Central memory CD8-positive, alpha-beta T cell (primary cell): Measurements from ENCODE around the gene LRP1B.

ENCODE experiments used
- ATAC-seq: fragments of 150-1000 bp; cut with Tn5 transposase; replicated peaks from 2 replicates; pipeline ENCODE4 v1.10.0; 2022; ENCODE audit warnings: mild to moderate bottlenecking, moderate FRiP score, moderate number of reproducible peaks; ENCODE audit not compliant: poor library complexity, severe bottlenecking; ENCODE audit errors: extremely low read depth
- DNase-seq, 2 donors: peaks; one replicate each; pipeline ENCODE4 v3.0.0; 2021; ENCODE audit warnings: low spot score in 2 of 2
- H3K27ac Mint-ChIP-seq: one replicate; pipeline ENCODE4 v1.8.0; 2022; ENCODE audit warnings: low read depth, mild to moderate bottlenecking, moderate library complexity, mixed read lengths
- H3K27me3 Mint-ChIP-seq: one replicate; pipeline ENCODE4 v1.8.0; 2022; ENCODE audit warnings: mixed read lengths
- H3K36me3 Mint-ChIP-seq: one replicate; pipeline ENCODE4 v1.8.0; 2022; ENCODE audit warnings: mild to moderate bottlenecking, moderate library complexity, mixed read lengths; ENCODE audit not compliant: insufficient read depth
- H3K4me1 Mint-ChIP-seq: one replicate; pipeline ENCODE4 v1.8.0; 2022; ENCODE audit warnings: mixed read lengths
- H3K4me3 Mint-ChIP-seq: one replicate; pipeline ENCODE4 v1.8.0; 2022; ENCODE audit warnings: mild to moderate bottlenecking, moderate library complexity, mixed read lengths
- H3K9me3 Mint-ChIP-seq: one replicate; pipeline ENCODE4 v1.8.0; 2022; ENCODE audit warnings: mixed read lengths

The LRP1B gene

DNA sequence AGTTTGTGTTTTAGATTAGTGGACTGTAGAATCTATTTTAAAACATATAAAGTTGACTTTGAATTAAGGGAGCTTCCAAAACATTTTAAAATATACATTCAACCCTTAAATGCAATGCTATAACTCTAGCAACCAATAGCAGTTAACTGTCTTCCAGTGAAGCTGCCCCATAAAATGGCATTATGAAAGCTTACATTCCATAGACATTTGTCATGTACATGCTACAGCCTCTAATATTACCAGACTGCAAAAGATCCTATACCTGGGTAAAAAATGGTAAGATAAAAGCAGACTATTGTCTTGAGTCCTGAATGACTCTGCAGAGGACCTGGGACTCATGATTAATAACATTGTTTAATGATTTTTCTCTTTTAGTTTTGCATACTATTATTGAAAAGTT, 489.4 kb downstream of the LRP1B start:
- H3K36me3 Mint-ChIP-seq: no peaks in the 10 kb centered on the region
- no peak for DNase-seq
- no peaks in the 10 kb centered on the region for H3K4me1 Mint-ChIP-seq
- H3K4me3 Mint-ChIP-seq: no peak overlapping the region
- H3K9me3 Mint-ChIP-seq: peaks cover 35% of the 10 kb centered on the region
- no peak for ATAC-seq
- H3K27me3 Mint-ChIP-seq: no peaks in the 10 kb centered on the region
- H3K27ac Mint-ChIP-seq: no peak overlapping the region

DNA sequence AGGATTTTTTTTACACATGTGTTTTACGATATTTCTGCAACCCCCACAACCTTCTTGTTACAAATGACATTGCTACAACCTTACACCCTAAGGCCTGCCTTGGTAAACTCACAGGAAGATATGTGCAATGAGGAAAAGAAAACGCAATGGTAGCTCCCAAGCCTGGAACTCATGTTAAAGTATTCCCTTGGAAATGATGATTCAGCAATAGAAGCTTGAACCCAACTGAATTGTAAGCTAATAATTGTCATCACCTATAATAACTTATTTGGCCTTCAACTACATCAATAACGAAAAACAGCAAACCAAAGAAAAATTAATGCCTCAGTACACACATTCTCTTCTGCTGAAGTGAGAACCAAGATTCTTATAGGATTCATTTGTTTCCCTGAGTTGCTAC, 491.0 kb downstream of the LRP1B start:
- Mint-ChIP-seq H3K36me3 (no peaks in the 10 kb centered on the region), H3K27ac (no peak overlapping the region), H3K4me3 (no peak overlapping the region), H3K27me3 (no peaks in the 10 kb centered on the region), H3K4me1 (no peaks in the 10 kb centered on the region), H3K9me3 (peaks cover 33% of the 10 kb centered on the region)
- DNase-seq (no peak), ATAC-seq (no peak)

DNA sequence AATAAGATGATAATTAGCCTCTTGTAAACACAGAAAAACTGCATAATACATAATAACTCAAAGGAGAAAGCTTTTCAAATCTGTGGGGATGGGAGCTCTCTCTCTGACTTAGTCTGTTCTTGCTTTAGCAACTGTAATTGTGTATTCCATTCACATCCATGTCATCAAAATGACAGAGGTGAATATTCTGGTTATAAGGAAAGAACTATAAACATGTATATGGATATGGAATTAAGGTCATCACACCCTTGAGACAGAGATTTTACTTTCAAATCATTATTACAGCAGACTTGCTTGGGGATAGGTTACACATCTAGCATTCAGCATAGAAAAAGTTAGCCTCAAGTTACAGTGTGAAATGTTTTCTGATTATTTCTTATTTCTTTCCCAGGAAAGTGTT, 497.7 kb downstream of the LRP1B start:
- H3K4me1 Mint-ChIP-seq: no peaks in the 10 kb centered on the region
- H3K4me3 Mint-ChIP-seq: no peak overlapping the region
- peaks cover 13% of the 10 kb centered on the region for H3K9me3 Mint-ChIP-seq
- no peak overlapping the region for H3K27ac Mint-ChIP-seq
- no peak for ATAC-seq
- no peaks in the 10 kb centered on the region for H3K36me3 Mint-ChIP-seq
- H3K27me3 Mint-ChIP-seq: no peaks in the 10 kb centered on the region
- no peak for DNase-seq

DNA sequence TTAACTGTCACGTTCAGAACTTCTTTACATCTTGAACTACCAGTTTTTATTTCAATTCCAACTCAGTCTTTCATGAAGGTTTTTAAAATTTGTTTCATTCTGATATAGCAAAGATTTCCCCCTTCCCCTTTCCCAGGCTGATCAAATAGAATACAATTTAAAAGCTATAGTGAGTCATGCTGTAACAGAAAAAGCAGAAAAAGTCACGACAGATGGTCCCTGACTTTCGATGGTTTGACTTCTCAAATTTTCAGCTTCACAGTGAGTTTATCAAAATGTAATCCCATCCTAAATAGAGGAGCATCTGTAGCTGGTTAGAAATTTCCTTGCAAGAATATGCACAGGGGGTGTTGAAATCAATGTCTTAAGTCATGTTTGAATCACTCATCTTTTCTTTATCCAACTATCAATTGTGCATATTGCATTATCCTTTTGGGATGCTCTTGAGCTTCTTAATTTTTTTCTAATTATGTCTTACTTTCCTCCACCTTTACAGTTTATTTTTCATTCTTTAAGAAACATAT, 500.3 kb downstream of the LRP1B start:
- H3K36me3 Mint-ChIP-seq: no peaks in the 10 kb centered on the region
- H3K4me3 Mint-ChIP-seq: no peak overlapping the region
- ATAC-seq (no peak), DNase-seq (no peak)
- H3K9me3 Mint-ChIP-seq: peaks cover 16% of the 10 kb centered on the region
- H3K4me1 Mint-ChIP-seq: no peaks in the 10 kb centered on the region
- H3K27me3 Mint-ChIP-seq: no peaks in the 10 kb centered on the region
- H3K27ac Mint-ChIP-seq: no peak overlapping the region

DNA sequence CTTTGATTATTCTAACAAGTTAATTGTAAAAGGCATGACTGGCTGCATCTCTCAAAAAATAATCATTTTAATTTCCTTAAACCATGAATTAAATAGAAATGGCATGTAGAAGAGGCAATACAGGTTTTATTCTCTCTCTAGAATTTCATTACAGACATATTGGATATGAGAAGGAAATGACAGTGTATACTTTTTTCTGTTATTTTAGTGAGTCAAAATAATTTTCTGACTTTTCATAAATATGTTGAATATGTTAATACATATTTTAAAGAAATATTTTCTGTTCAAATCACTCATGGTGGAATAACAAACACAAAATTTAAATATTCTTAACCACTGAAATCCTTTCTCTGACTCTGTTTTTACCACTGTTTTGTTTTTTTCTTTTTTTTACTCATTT, 510.4 kb downstream of the LRP1B start:
- no peaks in the 10 kb centered on the region for H3K4me1 Mint-ChIP-seq

DNA sequence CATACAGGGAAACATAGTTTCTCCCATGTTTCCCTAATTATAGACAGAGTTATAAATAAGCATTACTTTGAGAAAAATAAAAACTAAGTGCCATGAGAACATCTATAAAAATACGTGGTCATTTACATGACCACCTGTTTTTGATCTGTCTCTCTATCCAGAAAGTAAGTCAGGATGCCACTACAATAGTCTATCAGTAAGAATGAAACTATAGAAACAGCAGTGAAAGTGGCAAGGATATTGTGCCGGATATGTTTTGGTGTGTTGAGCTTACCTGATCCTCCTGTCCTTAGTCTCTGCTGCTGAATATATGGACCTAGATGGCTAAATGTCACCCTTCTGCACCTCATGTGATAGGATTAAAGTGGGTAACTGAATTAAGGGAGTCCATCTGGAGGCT, 512.4 kb downstream of the LRP1B start:
- no peak overlapping the region for H3K4me3 Mint-ChIP-seq
- H3K4me1 Mint-ChIP-seq: no peaks in the 10 kb centered on the region
- DNase-seq (no peak), ATAC-seq (no peak)
- H3K27ac Mint-ChIP-seq: no peak overlapping the region
- no peaks in the 10 kb centered on the region for H3K36me3 Mint-ChIP-seq
- no peaks in the 10 kb centered on the region for H3K27me3 Mint-ChIP-seq
- H3K9me3 Mint-ChIP-seq: peaks cover 18% of the 10 kb centered on the region

More for the DNA sequence above, 510.4 kb downstream of the LRP1B start:
- H3K4me3 Mint-ChIP-seq: no peak overlapping the region
- no peak for ATAC-seq
- H3K27ac Mint-ChIP-seq: no peak overlapping the region
- peaks cover 7% of the 10 kb centered on the region for H3K9me3 Mint-ChIP-seq
- no peaks in the 10 kb centered on the region for H3K27me3 Mint-ChIP-seq
- DNase-seq: no peak
- no peaks in the 10 kb centered on the region for H3K36me3 Mint-ChIP-seq

DNA sequence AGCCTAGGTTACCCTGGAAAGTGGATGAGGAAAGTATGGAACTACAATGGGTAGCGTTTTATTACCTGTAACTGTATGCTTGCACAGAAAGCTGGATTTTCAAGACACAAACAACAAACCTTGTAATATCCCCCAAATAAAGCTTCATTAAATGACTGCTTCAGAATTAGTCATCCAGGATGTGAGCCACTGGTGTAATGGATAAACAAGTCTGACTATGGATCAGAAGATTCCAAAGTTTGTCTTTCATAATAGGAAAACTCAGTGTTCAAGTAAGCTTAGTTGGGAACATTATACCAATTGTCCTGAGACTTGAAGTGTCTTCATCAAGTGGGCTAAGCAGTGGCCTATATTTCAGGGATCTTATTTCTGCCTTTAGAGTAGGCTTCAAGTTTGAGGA, 518.8 kb downstream of the LRP1B start:
- ATAC-seq (no peak), DNase-seq (no peak)
- Mint-ChIP-seq H3K4me1 (no peaks in the 10 kb centered on the region), H3K27me3 (no peaks in the 10 kb centered on the region), H3K4me3 (no peak overlapping the region), H3K9me3 (peaks cover 40% of the 10 kb centered on the region), H3K27ac (no peak overlapping the region), H3K36me3 (no peaks in the 10 kb centered on the region)

DNA sequence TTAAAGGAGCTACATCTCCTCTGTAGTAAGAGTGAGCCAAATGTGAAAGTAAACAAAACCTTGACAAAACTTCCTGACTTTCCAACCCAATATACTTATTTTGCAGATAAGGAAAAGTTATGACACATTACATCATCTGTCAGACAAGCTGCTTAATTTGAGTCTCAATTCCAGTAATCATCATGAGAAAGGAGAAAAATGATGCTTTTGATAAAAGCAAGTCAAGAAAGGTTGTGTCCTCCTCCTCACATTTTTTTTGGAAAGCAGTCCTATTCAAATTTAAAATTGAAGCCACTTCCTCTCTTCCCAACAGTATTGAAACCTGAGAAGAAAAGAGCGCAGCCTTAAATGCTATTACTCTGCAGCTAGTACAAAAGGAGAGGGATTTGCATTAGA, 519.6 kb downstream of the LRP1B start:
- Mint-ChIP-seq H3K27me3 (no peaks in the 10 kb centered on the region), H3K4me3 (no peak overlapping the region), H3K36me3 (no peaks in the 10 kb centered on the region), H3K9me3 (peaks cover 40% of the 10 kb centered on the region), H3K27ac (no peak overlapping the region), H3K4me1 (no peaks in the 10 kb centered on the region)
- no peak for ATAC-seq
- DNase-seq: no peak

DNA sequence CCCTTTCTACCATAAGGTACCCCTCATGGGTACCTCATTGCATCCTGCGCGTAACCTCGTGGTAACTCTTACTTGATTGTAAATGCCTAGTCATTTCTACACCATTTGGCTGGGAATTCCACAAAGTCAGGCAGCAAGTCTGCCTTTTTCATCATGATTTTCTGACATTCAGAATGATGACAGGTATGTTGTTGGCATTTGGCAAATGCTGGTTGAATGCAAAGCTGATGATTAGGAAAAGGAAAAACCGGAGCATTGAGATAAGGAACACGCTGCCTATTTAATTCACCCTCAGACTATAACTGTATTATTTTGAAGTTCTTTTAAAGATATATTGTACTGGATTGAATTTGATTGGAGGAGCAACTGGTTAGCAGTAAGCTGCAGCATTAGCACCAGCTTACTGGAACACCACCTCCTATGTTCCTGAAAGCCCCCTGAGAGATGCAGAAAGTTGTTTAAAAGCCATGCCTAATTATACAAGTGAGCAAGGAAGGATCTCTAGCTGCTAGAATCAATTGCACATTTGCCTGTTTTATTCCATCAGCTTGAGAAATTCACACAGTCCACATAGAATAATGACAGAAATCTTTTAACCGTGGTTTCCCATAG, 520.1 kb downstream of the LRP1B start:
- DNase-seq: no peak
- H3K36me3 Mint-ChIP-seq: no peaks in the 10 kb centered on the region
- H3K27ac Mint-ChIP-seq: no peak overlapping the region
- H3K4me3 Mint-ChIP-seq: no peak overlapping the region
- no peaks in the 10 kb centered on the region for H3K27me3 Mint-ChIP-seq
- no peaks in the 10 kb centered on the region for H3K4me1 Mint-ChIP-seq
- no peak for ATAC-seq
- peaks cover 40% of the 10 kb centered on the region for H3K9me3 Mint-ChIP-seq

DNA sequence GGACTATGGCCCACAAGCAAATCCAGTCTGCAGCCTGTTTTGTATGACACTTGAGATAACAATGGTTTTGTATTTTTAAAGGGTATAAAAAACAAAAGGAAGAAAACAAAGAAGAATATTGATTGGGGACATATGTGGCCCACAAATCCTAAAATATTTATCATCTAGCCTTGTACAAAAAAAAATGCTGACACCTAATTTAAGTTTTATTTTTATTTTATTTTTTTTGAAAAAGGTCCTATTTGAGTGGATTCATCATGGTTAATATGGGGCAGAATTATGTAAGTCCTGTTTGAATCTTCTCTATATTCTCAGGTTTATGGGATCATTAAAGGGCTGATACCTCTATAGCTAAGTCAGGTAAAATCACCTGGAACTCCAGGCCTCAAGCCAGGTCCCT, 525.7 kb downstream of the LRP1B start:
- ATAC-seq (no peak), DNase-seq (no peak)
- H3K4me1 Mint-ChIP-seq: no peaks in the 10 kb centered on the region
- H3K9me3 Mint-ChIP-seq: peaks cover 12% of the 10 kb centered on the region
- H3K27me3 Mint-ChIP-seq: no peaks in the 10 kb centered on the region
- H3K27ac Mint-ChIP-seq: no peak overlapping the region
- H3K36me3 Mint-ChIP-seq: no peaks in the 10 kb centered on the region
- no peak overlapping the region for H3K4me3 Mint-ChIP-seq

DNA sequence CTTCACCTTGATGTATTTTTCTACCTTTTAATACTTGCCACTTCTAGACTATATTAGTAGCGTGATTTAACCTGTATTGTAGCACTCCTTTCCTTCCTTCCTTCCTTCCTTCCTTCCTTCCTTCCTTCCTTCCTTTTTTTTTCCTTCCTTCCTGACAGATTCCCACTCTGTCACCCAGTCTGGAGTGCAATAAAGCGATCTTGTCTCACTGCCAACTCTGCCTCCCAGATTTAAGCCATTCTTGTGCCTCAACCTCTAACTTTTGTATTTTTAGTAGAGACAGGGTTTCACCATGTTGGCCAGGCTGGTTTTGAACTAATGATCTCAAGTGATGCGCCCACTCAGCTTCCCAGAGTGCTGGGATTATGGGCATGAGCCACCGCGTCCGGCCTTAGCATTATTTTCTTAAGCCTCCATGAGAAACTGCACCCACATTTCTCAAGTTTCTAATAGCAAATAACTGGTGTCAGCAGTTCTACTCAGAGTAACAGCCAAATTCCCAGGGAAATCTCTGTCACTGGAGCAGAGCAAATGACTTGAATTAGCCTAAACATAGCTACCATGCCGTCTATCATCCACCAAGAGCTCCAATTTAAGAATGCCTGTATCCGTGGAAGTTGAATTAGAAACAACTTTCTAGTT, 529.2 kb downstream of the LRP1B start:
- H3K36me3 Mint-ChIP-seq: no peaks in the 10 kb centered on the region
- no peak overlapping the region for H3K27ac Mint-ChIP-seq
- H3K4me3 Mint-ChIP-seq: no peak overlapping the region
- no peak for ATAC-seq
- H3K9me3 Mint-ChIP-seq: peaks cover 18% of the 10 kb centered on the region
- H3K27me3 Mint-ChIP-seq: no peaks in the 10 kb centered on the region
- H3K4me1 Mint-ChIP-seq: no peaks in the 10 kb centered on the region
- no peak for DNase-seq

DNA sequence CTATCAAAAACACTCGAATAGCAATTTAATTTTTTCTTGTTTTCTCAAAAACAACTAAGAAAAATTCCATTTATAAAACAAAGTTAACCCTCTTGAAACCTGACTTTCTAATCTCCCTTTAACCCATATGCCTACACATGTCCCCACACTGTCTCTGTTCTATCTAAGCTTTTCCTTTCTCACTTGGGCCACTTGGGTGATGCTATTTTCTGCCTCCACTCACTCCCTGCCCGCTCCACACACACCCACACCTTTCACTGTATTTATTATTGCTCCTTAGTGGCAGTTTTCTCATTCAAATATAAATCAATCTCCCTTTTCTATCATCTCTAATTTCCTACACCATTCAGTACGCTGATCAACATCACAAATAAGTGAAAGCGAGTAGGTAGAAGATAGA, 531.1 kb downstream of the LRP1B start:
- DNase-seq (no peak), ATAC-seq (no peak)
- Mint-ChIP-seq H3K27me3 (no peaks in the 10 kb centered on the region), H3K4me3 (no peak overlapping the region), H3K36me3 (no peaks in the 10 kb centered on the region), H3K27ac (no peak overlapping the region), H3K9me3 (peaks cover 18% of the 10 kb centered on the region), H3K4me1 (no peaks in the 10 kb centered on the region)

DNA sequence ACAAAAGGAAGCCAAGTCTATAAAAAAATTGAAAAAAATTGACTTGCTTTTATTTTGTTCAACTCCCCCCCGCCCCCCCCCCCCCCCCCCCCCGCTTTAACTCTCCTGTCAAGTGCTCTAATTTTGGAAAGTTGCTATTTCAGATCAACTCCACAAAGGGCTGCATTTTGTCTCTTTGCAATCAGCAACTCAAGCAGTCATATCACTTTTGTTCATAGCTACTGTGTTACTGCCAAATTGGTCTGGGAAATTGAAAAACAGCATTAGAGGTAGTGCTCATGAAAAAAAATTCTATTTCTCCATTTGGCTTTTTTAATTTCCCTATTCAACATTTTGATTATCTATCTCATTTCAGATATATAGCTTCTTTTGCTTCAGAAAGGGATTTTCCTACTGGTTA, 531.8 kb downstream of the LRP1B start:
- peaks cover 22% of the 10 kb centered on the region for H3K9me3 Mint-ChIP-seq
- H3K27me3 Mint-ChIP-seq: no peaks in the 10 kb centered on the region
- H3K27ac Mint-ChIP-seq: no peak overlapping the region
- no peak for ATAC-seq
- no peaks in the 10 kb centered on the region for H3K4me1 Mint-ChIP-seq
- no peaks in the 10 kb centered on the region for H3K36me3 Mint-ChIP-seq
- no peak overlapping the region for H3K4me3 Mint-ChIP-seq
- no peak for DNase-seq
